ENCODE results near the gene ZBTB38.

Gene ZBTB38

GRCh38 chr3:141373232-141373631 is 4.9 kb downstream of the ZBTB38 start:
- Histone ChIP-seq H3K27ac (ENCODE audit: low read length) (no peak overlapping the region), H3K9ac (ENCODE audit: low read depth, low read length) (no peak overlapping the region), H3K36me3 (ENCODE audit: insufficient read depth, low read depth, low read length) (no peaks in the 10 kb centered on the region), H3K4me1 (ENCODE audit: insufficient read depth, low read length) (peaks cover 22% of the 10 kb centered on the region), H3K27me3 (ENCODE audit: insufficient read depth, low read length) (no peaks in the 10 kb centered on the region), H3K9me3 (ENCODE audit: insufficient read depth, low read depth, low read length) (no peaks in the 10 kb centered on the region), H3K4me3 (ENCODE audit: low read length) (no peak overlapping the region)

GRCh38 chr3:141373768-141374526 is 5.6 kb downstream of the ZBTB38 start:
- no peak overlapping the region for H3K4me3 ChIP-seq (ENCODE audit: low read length)
- no peaks in the 10 kb centered on the region for H3K27me3 ChIP-seq (ENCODE audit: insufficient read depth, low read length)
- H3K36me3 ChIP-seq (ENCODE audit: insufficient read depth, low read depth, low read length) = no peaks in the 10 kb centered on the region
- no peak overlapping the region for H3K27ac ChIP-seq (ENCODE audit: low read length)
- no peak overlapping the region for H3K9ac ChIP-seq (ENCODE audit: low read depth, low read length)
- peaks cover 16% of the 10 kb centered on the region for H3K4me1 ChIP-seq (ENCODE audit: insufficient read depth, low read length)
- H3K9me3 ChIP-seq (ENCODE audit: insufficient read depth, low read depth, low read length) = no peaks in the 10 kb centered on the region

- peaks cover 9% of the 10 kb centered on the region for H3K4me1 ChIP-seq (ENCODE audit: insufficient read depth, low read length)
- H3K27me3 ChIP-seq (ENCODE audit: insufficient read depth, low read length) = no peaks in the 10 kb centered on the region
- no peak overlapping the region for H3K9ac ChIP-seq (ENCODE audit: low read depth, low read length)
- no peak overlapping the region for H3K4me3 ChIP-seq (ENCODE audit: low read length)
- no peaks in the 10 kb centered on the region for H3K36me3 ChIP-seq (ENCODE audit: insufficient read depth, low read depth, low read length)
- H3K9me3 ChIP-seq (ENCODE audit: insufficient read depth, low read depth, low read length) = no peaks in the 10 kb centered on the region
- no peak overlapping the region for H3K27ac ChIP-seq (ENCODE audit: low read length)
Observed at GRCh38 chr3:141375381-141376301, 7.3 kb downstream of the ZBTB38 start.

GRCh38 chr3:141377377-141377776 is 9.1 kb downstream of the ZBTB38 start:
- Histone ChIP-seq H3K9ac (ENCODE audit: low read depth, low read length) (no peak overlapping the region), H3K36me3 (ENCODE audit: insufficient read depth, low read depth, low read length) (no peaks in the 10 kb centered on the region), H3K4me1 (ENCODE audit: insufficient read depth, low read length) (peaks cover 9% of the 10 kb centered on the region), H3K9me3 (ENCODE audit: insufficient read depth, low read depth, low read length) (no peaks in the 10 kb centered on the region), H3K27ac (ENCODE audit: low read length) (no peak overlapping the region), H3K27me3 (ENCODE audit: insufficient read depth, low read length) (no peaks in the 10 kb centered on the region), H3K4me3 (ENCODE audit: low read length) (no peak overlapping the region)

GRCh38 chr3:141378556-141378955 is 10.3 kb downstream of the ZBTB38 start:
- Histone ChIP-seq H3K9ac (ENCODE audit: low read depth, low read length) (no peak overlapping the region), H3K36me3 (ENCODE audit: insufficient read depth, low read depth, low read length) (no peaks in the 10 kb centered on the region), H3K4me1 (ENCODE audit: insufficient read depth, low read length) (peaks cover 9% of the 10 kb centered on the region; the same call in 1 of the 2 replicates), H3K9me3 (ENCODE audit: insufficient read depth, low read depth, low read length) (no peaks in the 10 kb centered on the region), H3K27ac (ENCODE audit: low read length) (no peak overlapping the region), H3K27me3 (ENCODE audit: insufficient read depth, low read length) (no peaks in the 10 kb centered on the region), H3K4me3 (ENCODE audit: low read length) (no peak overlapping the region)

GRCh38 chr3:141379250-141379966 is 11.1 kb downstream of the ZBTB38 start:
- Histone ChIP-seq H3K9me3 (ENCODE audit: insufficient read depth, low read depth, low read length) (no peaks in the 10 kb centered on the region), H3K9ac (ENCODE audit: low read depth, low read length) (no peak overlapping the region), H3K27ac (ENCODE audit: low read length) (no peak overlapping the region), H3K36me3 (ENCODE audit: insufficient read depth, low read depth, low read length) (no peaks in the 10 kb centered on the region), H3K27me3 (ENCODE audit: insufficient read depth, low read length) (no peaks in the 10 kb centered on the region), H3K4me1 (ENCODE audit: insufficient read depth, low read length) (peaks cover 9% of the 10 kb centered on the region; the same call in 1 of the 2 replicates), H3K4me3 (ENCODE audit: low read length) (no peak overlapping the region)

- peaks cover 8% of the 10 kb centered on the region; the same call in 1 of the 2 replicates for H3K4me1 ChIP-seq (ENCODE audit: insufficient read depth, low read length)
- no peak overlapping the region for H3K27ac ChIP-seq (ENCODE audit: low read length)
- no peaks in the 10 kb centered on the region for H3K9me3 ChIP-seq (ENCODE audit: insufficient read depth, low read depth, low read length)
- H3K4me3 ChIP-seq (ENCODE audit: low read length) = no peak overlapping the region
- H3K27me3 ChIP-seq (ENCODE audit: insufficient read depth, low read length) = no peaks in the 10 kb centered on the region
- H3K9ac ChIP-seq (ENCODE audit: low read depth, low read length) = no peak overlapping the region
- no peaks in the 10 kb centered on the region for H3K36me3 ChIP-seq (ENCODE audit: insufficient read depth, low read depth, low read length)
Observed at GRCh38 chr3:141380279-141380678, 12.0 kb downstream of the ZBTB38 start.

- Histone ChIP-seq H3K4me1 (ENCODE audit: insufficient read depth, low read length) (peaks cover under 1% of the 10 kb centered on the region; the same call in 1 of the 2 replicates), H3K27ac (ENCODE audit: low read length) (no peak overlapping the region), H3K4me3 (ENCODE audit: low read length) (no peak overlapping the region), H3K36me3 (ENCODE audit: insufficient read depth, low read depth, low read length) (no peaks in the 10 kb centered on the region), H3K9me3 (ENCODE audit: insufficient read depth, low read depth, low read length) (no peaks in the 10 kb centered on the region), H3K9ac (ENCODE audit: low read depth, low read length) (no peak overlapping the region), H3K27me3 (ENCODE audit: insufficient read depth, low read length) (no peaks in the 10 kb centered on the region)
Observed at GRCh38 chr3:141380987-141381386, 12.7 kb downstream of the ZBTB38 start.

DNA sequence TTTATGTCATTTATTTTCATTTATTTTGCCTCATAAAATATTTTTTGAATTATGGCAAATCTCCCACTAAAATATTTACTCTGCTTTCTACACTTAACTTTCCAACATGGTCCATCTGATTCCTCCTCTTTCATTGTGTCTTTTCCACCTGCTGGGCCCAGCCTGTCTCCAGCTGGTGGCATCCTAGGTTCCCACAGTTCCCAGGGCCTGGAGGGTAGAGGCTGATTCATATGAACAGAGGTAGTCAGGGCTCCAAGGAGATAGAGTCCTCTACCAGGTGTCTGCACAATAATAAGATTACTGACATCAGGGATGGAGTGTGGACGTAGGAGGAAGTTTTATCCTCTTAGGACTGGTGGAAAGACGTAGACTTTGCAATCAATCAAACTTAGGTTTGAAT is 14.3 kb downstream of the ZBTB38 start:
- Histone ChIP-seq H3K9ac (ENCODE audit: low read depth, low read length) (no peak overlapping the region), H3K4me3 (ENCODE audit: low read length) (no peak overlapping the region), H3K4me1 (ENCODE audit: insufficient read depth, low read length) (peaks cover 3% of the 10 kb centered on the region; the same call in 1 of the 2 replicates), H3K27ac (ENCODE audit: low read length) (no peak overlapping the region), H3K27me3 (ENCODE audit: insufficient read depth, low read length) (no peaks in the 10 kb centered on the region), H3K36me3 (ENCODE audit: insufficient read depth, low read depth, low read length) (no peaks in the 10 kb centered on the region), H3K9me3 (ENCODE audit: insufficient read depth, low read depth, low read length) (no peaks in the 10 kb centered on the region)

DNA sequence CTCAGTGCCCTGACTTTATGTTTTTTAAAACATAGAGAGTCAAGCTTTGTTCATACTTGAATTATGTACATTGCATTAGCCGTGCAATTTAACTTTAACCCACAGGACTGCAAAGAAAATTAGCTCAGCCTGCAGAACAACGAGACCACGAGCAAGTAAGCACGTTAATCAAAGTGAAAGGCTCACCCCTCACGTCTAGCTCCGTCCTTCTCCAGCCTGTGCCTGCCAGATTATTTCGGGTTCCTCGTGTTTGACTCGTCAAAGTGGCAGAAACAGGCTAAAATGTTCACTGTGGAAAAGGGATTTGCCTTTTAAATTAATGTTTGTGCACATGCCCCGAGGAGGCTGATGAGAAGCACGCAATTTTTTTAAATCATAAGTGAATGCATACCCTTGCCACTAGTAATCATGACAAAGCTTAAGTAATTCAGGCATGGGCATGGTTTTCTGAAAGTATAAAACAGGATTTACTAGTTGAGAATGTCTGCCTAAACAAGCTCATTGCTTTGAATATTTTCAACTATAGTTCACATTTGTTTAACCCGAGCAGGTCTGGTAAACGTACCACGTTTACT is 15.3 kb downstream of the ZBTB38 start:
- Histone ChIP-seq H3K9ac (ENCODE audit: low read depth, low read length) (no peak overlapping the region), H3K4me3 (ENCODE audit: low read length) (no peak overlapping the region), H3K9me3 (ENCODE audit: insufficient read depth, low read depth, low read length) (no peaks in the 10 kb centered on the region), H3K27me3 (ENCODE audit: insufficient read depth, low read length) (no peaks in the 10 kb centered on the region), H3K27ac (ENCODE audit: low read length) (no peak overlapping the region), H3K4me1 (ENCODE audit: insufficient read depth, low read length) (peaks cover 6% of the 10 kb centered on the region; the same call in 1 of the 2 replicates), H3K36me3 (ENCODE audit: insufficient read depth, low read depth, low read length) (no peaks in the 10 kb centered on the region)

GRCh38 chr3:141384157-141384556 is 15.9 kb downstream of the ZBTB38 start:
- no peak overlapping the region for H3K4me3 ChIP-seq (ENCODE audit: low read length)
- no peak overlapping the region for H3K27ac ChIP-seq (ENCODE audit: low read length)
- no peaks in the 10 kb centered on the region for H3K36me3 ChIP-seq (ENCODE audit: insufficient read depth, low read depth, low read length)
- no peaks in the 10 kb centered on the region for H3K9me3 ChIP-seq (ENCODE audit: insufficient read depth, low read depth, low read length)
- peaks cover 8% of the 10 kb centered on the region; the same call in 1 of the 2 replicates for H3K4me1 ChIP-seq (ENCODE audit: insufficient read depth, low read length)
- no peak overlapping the region for H3K9ac ChIP-seq (ENCODE audit: low read depth, low read length)
- H3K27me3 ChIP-seq (ENCODE audit: insufficient read depth, low read length) = no peaks in the 10 kb centered on the region
